Ovary (tissue), 3 donors: ENCODE measurements around the gene TOB1.

Source experiments
- CTCF ChIP-seq, 3 donors: fragments of 450-650 bp in 2 of 3; fragments of 200-600 bp in 1 of 3; IDR thresholded peaks; one replicate each; pipeline versions ENCODE4 v1.5.1 to v1.8.0; 2016 to 2022; ENCODE audit warnings: antibody characterized with exemption in 3 of 3, mild to moderate bottlenecking in 1 of 3
- POLR2A ChIP-seq: fragments of 450-650 bp; IDR thresholded peaks from one replicate; pipeline ENCODE4 v1.6.1; 2017; ENCODE audit warnings: antibody characterized with exemption, mild to moderate bottlenecking, moderate library complexity
- donor health status: DM: no; HTN: no; CAD: no.

DNA sequence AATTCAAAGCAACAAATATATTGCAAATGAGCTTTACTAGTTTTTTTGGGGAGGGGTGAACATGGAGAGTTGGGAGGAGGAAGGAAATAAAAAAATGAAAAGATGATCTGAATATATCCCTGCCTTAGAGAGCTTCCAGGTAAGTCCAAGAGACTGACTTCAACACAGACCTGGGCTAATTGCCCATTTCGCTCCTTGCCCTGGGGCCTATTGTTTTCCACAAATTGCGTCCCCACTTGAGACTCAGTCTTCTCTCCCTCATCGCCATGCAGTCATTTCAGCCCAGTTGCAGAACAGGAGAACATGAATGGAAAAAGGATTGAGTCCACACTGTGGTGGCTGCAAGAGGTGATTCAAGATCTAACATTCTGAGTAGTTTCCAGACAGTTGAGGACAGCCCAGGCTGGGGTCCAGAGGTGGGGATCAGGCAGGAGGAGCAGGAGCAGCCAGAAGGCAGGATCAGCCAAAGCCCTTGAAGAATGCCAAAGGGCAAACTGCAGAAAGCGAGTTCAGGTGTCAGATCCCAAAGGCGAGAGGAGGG, 21.6 kb upstream of the TOB1 start:
- TF ChIP-seq CTCF (IDR thresholded peaks at IDR 0.05) (no peak), POLR2A (no peak)
